Calu3 (cell line): ENCODE results near the gene DRD3. TPM values are rescaled to one million over a fixed set of nuclear protein-coding genes. Genes with fewer than 3 reads are reported as not detected.

Experiments
- BruUV-seq: library from RNA; stranded (reverse); fragments of 400-500 nt; replicated peaks from 2 replicates; lab custom pipeline; 2021; lab: Mats Ljungman, UMichigan
- CTCF ChIA-PET: fragments of 300-600 bp; sonication (Branson Sonifier 250); formaldehyde crosslinking; loops from one replicate; lab custom pipeline; 2022; ENCODE audit warnings: antibody characterized with exemption; lab: Charles Lee
- DNase-seq: peaks from one replicate; pipeline ENCODE4 v3.0.0; 2022
- H3K27ac Mint-ChIP-seq: one replicate; pipeline ENCODE4 v1.8.0; 2022; ENCODE audit warnings: mixed read lengths; ENCODE audit not compliant: unreplicated experiment
- H3K27me3 Mint-ChIP-seq: one replicate; pipeline ENCODE4 v1.8.0; 2022; ENCODE audit warnings: mixed read lengths; ENCODE audit not compliant: unreplicated experiment
- H3K36me3 Mint-ChIP-seq: one replicate; pipeline ENCODE4 v1.8.0; 2022; ENCODE audit warnings: mild to moderate bottlenecking, moderate library complexity, mixed read lengths; ENCODE audit not compliant: insufficient read depth, unreplicated experiment
- H3K4me1 Mint-ChIP-seq: one replicate; pipeline ENCODE4 v1.8.0; 2022; ENCODE audit warnings: mild to moderate bottlenecking, low read depth, mixed read lengths; ENCODE audit not compliant: unreplicated experiment
- H3K4me3 Mint-ChIP-seq: one replicate; pipeline ENCODE4 v1.8.0; 2022; ENCODE audit warnings: mild to moderate bottlenecking, low read depth, moderate library complexity, mixed read lengths; ENCODE audit not compliant: unreplicated experiment
- H3K9me3 Mint-ChIP-seq: one replicate; pipeline ENCODE4 v1.8.0; 2022; ENCODE audit warnings: low read depth, mixed read lengths; ENCODE audit not compliant: unreplicated experiment
- CTCF ChIP-seq: fragments of 200-600 bp; IDR thresholded peaks from one replicate; pipeline ENCODE4 v1.8.0; 2022; ENCODE audit warnings: antibody characterized with exemption; ENCODE audit not compliant: unreplicated experiment
- intact Hi-C: fragments of 100-400 bp; cut with micrococcal nuclease; formaldehyde crosslinking; loops from one replicate; pipeline ENCODE4 v1.10.0; 2022; ENCODE audit not compliant: unreplicated experiment
- total RNA-seq: library from RNA; stranded (reverse); gene quantifications from 2 replicates; pipeline ENCODE4 v1.2.3, GENCODE V29; 2022

Gene DRD3
- total RNA-seq, 1 experiment from 2014 or later, result not detected

- TF ChIP-seq CTCF, result no peak
- no peak overlapping the region for H3K27ac Mint-ChIP-seq
These were observed 59.1 kb downstream of the DRD3 start for GRCh38 chr3:114119776-114120175.

GRCh38 chr3:114115143-114115542, 63.7 kb downstream of the DRD3 start:
- no peak for TF ChIP-seq CTCF
- intact Hi-C loops, result no loop called here
- CTCF ChIA-PET, result no interaction called here
- no TSS peak for BruUV-seq
- Mint-ChIP-seq H3K4me3 (no peak overlapping the region), H3K27ac (no peak overlapping the region), H3K36me3 (no peaks in the 10 kb centered on the region), H3K9me3 (no peaks in the 10 kb centered on the region), H3K27me3 (peaks cover 17% of the 10 kb centered on the region), H3K4me1 (no peaks in the 10 kb centered on the region)
- DNase-seq, result no peak

More at GRCh38 chr3:114119776-114120175, 59.1 kb downstream of the DRD3 start:
- intact Hi-C loops, result no loop called here
- no TSS peak for BruUV-seq
- H3K4me1 Mint-ChIP-seq, result no peaks in the 10 kb centered on the region
- H3K4me3 Mint-ChIP-seq, result no peak overlapping the region
- CTCF ChIA-PET, result no interaction called here
- no peak for DNase-seq
- no peaks in the 10 kb centered on the region for H3K27me3 Mint-ChIP-seq
- H3K36me3 Mint-ChIP-seq, result no peaks in the 10 kb centered on the region
- no peaks in the 10 kb centered on the region for H3K9me3 Mint-ChIP-seq

DNA sequence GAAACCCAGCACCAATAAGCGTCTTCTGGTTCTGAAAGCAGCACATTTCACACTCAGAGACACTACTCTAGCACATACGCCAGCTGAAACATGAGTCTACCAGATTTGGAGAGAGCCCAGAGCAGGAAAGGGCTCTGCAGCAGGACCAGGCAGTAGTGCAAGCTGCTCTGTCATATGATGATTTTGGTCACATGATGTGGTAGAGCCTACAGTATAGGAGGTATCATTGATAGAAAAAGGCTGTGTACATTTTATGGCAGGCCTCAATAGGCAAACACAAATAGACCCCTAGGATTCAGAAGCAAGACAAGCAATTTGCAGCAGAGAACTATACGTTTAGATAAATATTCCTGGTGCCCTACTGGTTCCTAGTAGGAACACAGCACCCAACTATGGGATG, 64.1 kb downstream of the DRD3 start:
- H3K4me1 Mint-ChIP-seq, result no peaks in the 10 kb centered on the region
- H3K27ac Mint-ChIP-seq, result no peak overlapping the region
- H3K9me3 Mint-ChIP-seq, result no peaks in the 10 kb centered on the region
- BruUV-seq, result no TSS peak
- intact Hi-C loops, result no loop called here
- TF ChIP-seq CTCF, result no peak
- no peaks in the 10 kb centered on the region for H3K36me3 Mint-ChIP-seq
- CTCF ChIA-PET, result no interaction called here
- H3K27me3 Mint-ChIP-seq, result peaks cover 22% of the 10 kb centered on the region
- DNase-seq, result no peak
- H3K4me3 Mint-ChIP-seq, result no peak overlapping the region

GRCh38 chr3:114112696-114113095, 66.2 kb downstream of the DRD3 start:
- CTCF ChIA-PET, result no interaction called here
- no TSS peak for BruUV-seq
- Mint-ChIP-seq H3K4me1 (no peaks in the 10 kb centered on the region), H3K4me3 (no peak overlapping the region), H3K27me3 (peaks cover 29% of the 10 kb centered on the region), H3K9me3 (no peaks in the 10 kb centered on the region), H3K27ac (no peak overlapping the region), H3K36me3 (no peaks in the 10 kb centered on the region)
- DNase-seq, result no peak
- intact Hi-C loops, result no loop called here
- no peak for TF ChIP-seq CTCF
